LNCAP (cell line): ENCODE measurements around the gene CPEB3.

Source experiments
- CTCF ChIP-seq: fragments of 450-650 bp; IDR thresholded peaks from 2 replicates; pipeline ENCODE4 v1.5.1; 2017; ENCODE audit warnings: mild to moderate bottlenecking

CPEB3 gene

GRCh38 chr10:92284112-92284704 is 6.7 kb downstream of the CPEB3 start:
- TF ChIP-seq CTCF = no peak

DNA sequence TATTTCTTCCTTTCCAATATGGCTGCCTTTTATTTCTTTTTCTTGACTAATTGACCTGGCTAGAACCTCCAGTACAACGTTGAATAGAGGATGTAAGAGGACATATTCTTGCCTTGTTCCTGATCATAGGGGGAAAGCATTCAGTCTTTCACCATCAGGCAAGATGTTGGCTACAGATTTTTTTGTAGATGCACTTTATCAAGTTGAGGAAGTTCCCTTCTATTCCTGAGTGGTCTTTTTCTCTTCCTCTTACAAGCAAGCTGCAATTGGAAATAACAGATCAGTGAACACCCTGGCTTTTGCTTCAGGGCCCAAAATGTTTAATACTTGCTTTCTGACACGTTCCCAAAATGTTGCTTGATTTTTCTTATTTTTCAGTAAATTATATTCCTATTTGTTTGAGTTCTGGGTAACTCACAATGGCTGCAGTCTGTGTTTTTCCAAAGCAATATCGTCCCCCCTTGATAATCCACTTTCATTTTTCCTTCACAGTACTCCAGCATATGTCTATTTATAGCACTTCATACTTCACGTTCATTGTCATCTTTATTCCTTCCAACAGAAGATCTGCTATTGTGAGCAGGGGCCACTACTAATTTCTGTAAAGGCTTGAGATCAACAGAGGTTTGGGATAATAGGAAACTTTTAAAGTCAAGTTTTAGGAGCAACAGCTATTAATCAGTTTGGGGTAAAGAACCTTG is 11.7 kb downstream of the CPEB3 start:
- TF ChIP-seq CTCF = no peak

GRCh38 chr10:92274071-92274470 is 16.8 kb downstream of the CPEB3 start:
- no peak for TF ChIP-seq CTCF

- no peak for TF ChIP-seq CTCF
Measured at GRCh38 chr10:92268748-92269147, 22.1 kb downstream of the CPEB3 start.

- TF ChIP-seq CTCF = no peak
Measured at GRCh38 chr10:92267343-92267742, 23.5 kb downstream of the CPEB3 start.

- TF ChIP-seq CTCF = no peak
Measured at GRCh38 chr10:92265687-92266258, 25.1 kb downstream of the CPEB3 start.

GRCh38 chr10:92264249-92264648 is 26.6 kb downstream of the CPEB3 start:
- no peak for TF ChIP-seq CTCF
